K562 treated with DMSO at 1 percent for 4 hours (cell line): ENCODE results near the gene ELOVL5. TPM values are rescaled to one million over a fixed set of nuclear protein-coding genes. Genes with fewer than 3 reads are reported as not detected.

ENCODE experiments used
- total RNA-seq: library from RNA; unstranded; fragments of 300-600 nt; gene quantifications from 2 replicates; pipeline ENCODE4 v1.2.3, GENCODE V29; 2022; ENCODE audit not compliant: insufficient read depth

The ELOVL5 gene, protein sequence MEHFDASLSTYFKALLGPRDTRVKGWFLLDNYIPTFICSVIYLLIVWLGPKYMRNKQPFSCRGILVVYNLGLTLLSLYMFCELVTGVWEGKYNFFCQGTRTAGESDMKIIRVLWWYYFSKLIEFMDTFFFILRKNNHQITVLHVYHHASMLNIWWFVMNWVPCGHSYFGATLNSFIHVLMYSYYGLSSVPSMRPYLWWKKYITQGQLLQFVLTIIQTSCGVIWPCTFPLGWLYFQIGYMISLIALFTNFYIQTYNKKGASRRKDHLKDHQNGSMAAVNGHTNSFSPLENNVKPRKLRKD
- 87.8 and 122 TPM in 2 replicates for total RNA-seq

GRCh38 chr6:53348371-53349208, at the start of gene ELOVL5:
Gene ELOVL5, minus strand, starts transcription at chr6:53348950. Its CDS starts 53,251 bp downstream, at chr6:53295699.

Other genes starting within 250 kb of the ELOVL5 start
- gene GCM1, start 200.1 kb downstream of the ELOVL5 start, total RNA-seq: 0.21 TPM in 1 of 2 replicates, not detected in the other
- gene GCLC, start 196.2 kb upstream of the ELOVL5 start, total RNA-seq: 19.3 and 19.5 TPM in 2 replicates